Mesenchymal stem cell (in vitro differentiated cells and primary cell): ENCODE results near the gene ILKAP.

Experiments used
- DNase-seq: peaks from one replicate; pipeline ENCODE4 v3.0.0-alpha.2; 2013
- H2AFZ ChIP-seq: one replicate; pipeline ENCODE4 v1.6.1; 2013; ENCODE audit warnings: low read depth, mild to moderate bottlenecking, control low read depth, inconsistent platforms, low read length, moderate library complexity
- H2AK5ac ChIP-seq: 2 replicates; pipeline ENCODE4 v1.6.1; 2013; ENCODE audit warnings: low read length, moderate library complexity, mild to moderate bottlenecking, inconsistent platforms; ENCODE audit not compliant: severe bottlenecking
- H2BK120ac ChIP-seq: one replicate; pipeline ENCODE4 v1.6.1; 2013; ENCODE audit warnings: low read depth, mild to moderate bottlenecking, inconsistent platforms, low read length, moderate library complexity
- H2BK12ac ChIP-seq, 2 experiments: one replicate each; pipeline ENCODE4 v1.6.1; 2013; ENCODE audit warnings: inconsistent platforms in 2 of 2, low read length in 2 of 2, mild to moderate bottlenecking in 2 of 2, moderate library complexity in 2 of 2, control low read depth in 1 of 2
- H2BK15ac ChIP-seq: one replicate; pipeline ENCODE4 v1.6.1; 2013; ENCODE audit warnings: mild to moderate bottlenecking, low read depth, inconsistent platforms; ENCODE audit not compliant: poor library complexity, severe bottlenecking
- H2BK5ac ChIP-seq: 2 replicates; pipeline ENCODE4 v1.6.1; 2013; ENCODE audit warnings: low read depth, mild to moderate bottlenecking, low read length, control low read depth, inconsistent platforms; ENCODE audit not compliant: poor library complexity, severe bottlenecking
- H3K14ac ChIP-seq, 2 experiments: one replicate each; pipeline ENCODE4 v1.6.1; 2013; ENCODE audit warnings: inconsistent platforms in 2 of 2, low read length in 2 of 2, control low read depth in 1 of 2, mild to moderate bottlenecking in 1 of 2, moderate library complexity in 1 of 2
- H3K18ac ChIP-seq, 2 experiments: one replicate each; pipeline ENCODE4 v1.6.1; 2013; ENCODE audit warnings: inconsistent platforms in 2 of 2, low read length in 2 of 2, control low read depth in 1 of 2, low read depth in 1 of 2, mild to moderate bottlenecking in 1 of 2
- H3K23ac ChIP-seq, 2 experiments: one replicate each; pipeline ENCODE4 v1.6.1; 2013; ENCODE audit warnings: inconsistent platforms in 2 of 2, low read length in 2 of 2, mild to moderate bottlenecking in 2 of 2, moderate library complexity in 2 of 2, control low read depth in 1 of 2
- H3K27ac ChIP-seq: 2 replicates; pipeline ENCODE4 v1.5.1; 2013; ENCODE audit warnings: mild to moderate bottlenecking, moderate library complexity, low read length, control low read depth, inconsistent platforms; ENCODE audit not compliant: poor library complexity, severe bottlenecking
- H3K27me3 ChIP-seq, 2 experiments: 2 replicates each; pipeline versions ENCODE4 v1.6.1 to v1.7.0; 2013; ENCODE audit warnings: low read length in 2 of 2, mild to moderate bottlenecking in 2 of 2, moderate library complexity in 2 of 2, control low read depth in 1 of 2, inconsistent platforms in 1 of 2; ENCODE audit not compliant: control insufficient read depth in 1 of 2, insufficient read depth in 1 of 2
- H3K36me3 ChIP-seq, 2 experiments: 2 replicates each; pipeline versions ENCODE4 v1.6.1 to v1.7.0; 2013; ENCODE audit warnings: low read length in 2 of 2, control low read depth in 1 of 2, inconsistent platforms in 1 of 2, low read depth in 1 of 2, mild to moderate bottlenecking in 1 of 2; ENCODE audit not compliant: insufficient read depth in 2 of 2, control insufficient read depth in 1 of 2
- H3K4ac ChIP-seq, 2 experiments: one replicate each; pipeline ENCODE4 v1.6.1; 2013; ENCODE audit warnings: inconsistent platforms in 2 of 2, low read length in 2 of 2, mild to moderate bottlenecking in 2 of 2, moderate library complexity in 2 of 2, control low read depth in 1 of 2, low read depth in 1 of 2
- H3K4me1 ChIP-seq: 2 replicates; pipeline ENCODE4 v1.6.1; 2013; ENCODE audit warnings: low read depth, low read length, control low read depth; ENCODE audit not compliant: control insufficient read depth, insufficient read depth
- H3K4me2 ChIP-seq: 2 replicates; pipeline ENCODE4 v1.6.1; 2013; ENCODE audit warnings: low read length, mild to moderate bottlenecking, inconsistent platforms; ENCODE audit not compliant: poor library complexity, severe bottlenecking
- H3K4me3 ChIP-seq, 2 experiments: 2 replicates each; pipeline versions ENCODE4 v1.5.1 to v1.7.0; 2013; ENCODE audit warnings: low read length in 2 of 2, mild to moderate bottlenecking in 2 of 2, control low read depth in 1 of 2, low read depth in 1 of 2; ENCODE audit not compliant: insufficient read depth in 1 of 2
- H3K79me1 ChIP-seq: replicated peaks from 2 replicates; pipeline ENCODE4 v1.6.1; 2013; ENCODE audit warnings: mild to moderate bottlenecking, control low read depth, low read length, inconsistent platforms; ENCODE audit not compliant: poor library complexity, severe bottlenecking
- H3K9ac ChIP-seq: 2 replicates; pipeline ENCODE4 v1.7.0; 2013; ENCODE audit warnings: mild to moderate bottlenecking, low read length, moderate library complexity
- H3K9me3 ChIP-seq: 2 replicates; pipeline ENCODE4 v1.7.0; 2013; ENCODE audit warnings: mild to moderate bottlenecking, low read length; ENCODE audit not compliant: control insufficient read depth
- H4K8ac ChIP-seq: one replicate; pipeline ENCODE4 v1.6.1; 2013; ENCODE audit warnings: inconsistent platforms, mild to moderate bottlenecking, low read length, moderate library complexity
- H4K91ac ChIP-seq: one replicate; pipeline ENCODE4 v1.6.1; 2013; ENCODE audit warnings: mild to moderate bottlenecking, low read length, inconsistent platforms
- WGBS: methylation state at CpG from one replicate; pipeline ENCODE4 v1.1.7; 2013; ENCODE audit warnings: mixed read lengths; 5-methylcytosine and 5-hydroxymethylcytosine counted together

ILKAP gene

GRCh38 chr2:238163481-238164198, 39.9 kb downstream of the ILKAP start:
- Histone ChIP-seq H2BK12ac (no peak overlapping the region), H2BK15ac (no peak overlapping the region), H2AFZ (peak overlapping the region; percentile 7), H3K4me3 (peak overlapping the region; percentile 47 to 53), H3K4me1 (peaks cover 59% of the 10 kb centered on the region), H3K4ac (no peak overlapping the region), H3K4me2 (peak overlapping the region; percentile 96), H4K8ac (no peak overlapping the region), H3K23ac (peak overlapping the region in 1 of 2 experiments; percentile 59), H3K27me3 (peaks cover 0 to 11% of the 10 kb centered on the region in 2 experiments), H3K27ac (no peak overlapping the region), H3K36me3 (peaks cover 12 to 31% of the 10 kb centered on the region in 2 experiments), H4K91ac (no peak overlapping the region), H3K79me1 (peaks cover 3% of the 10 kb centered on the region), H3K14ac (no peak overlapping the region), H2AK5ac (no peak overlapping the region), H3K18ac (peak overlapping the region in 1 of 2 experiments; percentile 29), H3K9ac (peak overlapping the region; percentile 48), H2BK5ac (no peak overlapping the region), H2BK120ac (peak overlapping the region; percentile 22), H3K9me3 (no peaks in the 10 kb centered on the region)
- no peak for DNase-seq
- WGBS: 4% methylated on average over 70 of the region's 95 CpGs

GRCh38 chr2:238162846-238163441, 40.6 kb downstream of the ILKAP start:
- Histone ChIP-seq H3K4me2 (peak overlapping the region; percentile 96), H3K79me1 (peaks cover 3% of the 10 kb centered on the region), H2BK120ac (no peak overlapping the region), H2BK15ac (no peak overlapping the region), H2BK5ac (no peak overlapping the region), H4K8ac (no peak overlapping the region), H3K18ac (no peak overlapping the region), H4K91ac (no peak overlapping the region), H3K27ac (no peak overlapping the region), H3K36me3 (peaks cover 5 to 25% of the 10 kb centered on the region in 2 experiments), H2AK5ac (no peak overlapping the region), H2BK12ac (no peak overlapping the region), H3K4me1 (peaks cover 60% of the 10 kb centered on the region), H3K4me3 (peak overlapping the region in 1 of 2 experiments; percentile 53), H2AFZ (peak overlapping the region; percentile 15), H3K27me3 (peaks cover 0 to 17% of the 10 kb centered on the region in 2 experiments), H3K9ac (peak overlapping the region; percentile 48), H3K14ac (no peak overlapping the region), H3K23ac (no peak overlapping the region), H3K9me3 (no peaks in the 10 kb centered on the region), H3K4ac (no peak overlapping the region)
- DNase-seq: peak; percentile 32
- 62% methylated on average over 14 of the region's 15 CpGs for WGBS

- Histone ChIP-seq H3K4me3 (no peak overlapping the region), H3K4ac (no peak overlapping the region), H3K18ac (no peak overlapping the region), H3K23ac (no peak overlapping the region), H2BK15ac (no peak overlapping the region), H3K14ac (no peak overlapping the region), H4K8ac (no peak overlapping the region), H3K4me1 (peaks cover 60% of the 10 kb centered on the region), H3K79me1 (peaks cover 3% of the 10 kb centered on the region), H4K91ac (no peak overlapping the region), H2AFZ (no peak overlapping the region), H3K4me2 (no peak overlapping the region), H2BK12ac (no peak overlapping the region), H3K27ac (no peak overlapping the region), H2AK5ac (peak overlapping the region; percentile 10), H3K9ac (no peak overlapping the region), H3K36me3 (peaks cover under 1 to 19% of the 10 kb centered on the region in 2 experiments), H3K27me3 (peaks cover 0 to 18% of the 10 kb centered on the region in 2 experiments), H2BK5ac (no peak overlapping the region), H3K9me3 (no peaks in the 10 kb centered on the region), H2BK120ac (no peak overlapping the region)
- DNase-seq: no peak
- WGBS: 89% methylated on average over 14 of the region's 14 CpGs
Observed at GRCh38 chr2:238162251-238162845, 41.1 kb downstream of the ILKAP start.
